Urinary bladder (tissue), 4 donors: ENCODE measurements around the gene HOXA9. TPM values are rescaled to one million over a fixed set of nuclear protein-coding genes. Genes with fewer than 3 reads are reported as not detected.

Experiments
- DNase-seq: peaks from one replicate; pipeline ENCODE4 v3.0.0-alpha.2; 2015; ENCODE audit errors: extremely low spot score
- H3K27ac ChIP-seq: one replicate; pipeline ENCODE4 v1.5.1; 2013; ENCODE audit warnings: low read depth, mild to moderate bottlenecking, moderate library complexity
- H3K36me3 ChIP-seq: one replicate; pipeline ENCODE4 v1.6.1; 2013; ENCODE audit warnings: mild to moderate bottlenecking, moderate library complexity; ENCODE audit not compliant: insufficient read depth
- H3K4me1 ChIP-seq: one replicate; pipeline ENCODE4 v1.6.1; 2013; ENCODE audit warnings: mild to moderate bottlenecking, moderate library complexity; ENCODE audit not compliant: insufficient read depth
- H3K4me3 ChIP-seq: one replicate; pipeline ENCODE4 v1.5.1; 2013; ENCODE audit warnings: low read depth, low read length
- WGBS: extraction: QIAGEN DNeasy Blood & Tissue Kit; methylation state at CpG from one replicate; pipeline ENCODE4 v1.1.7; 2013; 5-methylcytosine and 5-hydroxymethylcytosine counted together
- polyA plus RNA-seq: library from polyadenylated mRNA; stranded (reverse); fragments of 200-250 nt; gene quantifications from one replicate; pipeline ENCODE4 v1.2.3, GENCODE V29; 2013
- total RNA-seq: library from RNA; depleted of rRNA; stranded (reverse); fragments of >200 nt; gene quantifications from one replicate; pipeline ENCODE4 v1.2.3, GENCODE V29; 2014
- donor health status: healthy with polysubstance abuse.
- donor health status: healthy.

Gene HOXA9
- total and polyA plus RNA-seq, 2 donors: 19.8 to 20.5 TPM

- no peak for DNase-seq
- 75% methylated on average over 30 of the region's 30 CpGs for WGBS
- Histone ChIP-seq H3K27ac (peak overlapping the region; percentile 55), H3K36me3 (peaks cover 3% of the 10 kb centered on the region), H3K4me1 (no peaks in the 10 kb centered on the region), H3K4me3 (peak overlapping the region; percentile 41)
Observed at GRCh38 chr7:27141923-27142579, 23.3 kb downstream of the HOXA9 start.

DNA sequence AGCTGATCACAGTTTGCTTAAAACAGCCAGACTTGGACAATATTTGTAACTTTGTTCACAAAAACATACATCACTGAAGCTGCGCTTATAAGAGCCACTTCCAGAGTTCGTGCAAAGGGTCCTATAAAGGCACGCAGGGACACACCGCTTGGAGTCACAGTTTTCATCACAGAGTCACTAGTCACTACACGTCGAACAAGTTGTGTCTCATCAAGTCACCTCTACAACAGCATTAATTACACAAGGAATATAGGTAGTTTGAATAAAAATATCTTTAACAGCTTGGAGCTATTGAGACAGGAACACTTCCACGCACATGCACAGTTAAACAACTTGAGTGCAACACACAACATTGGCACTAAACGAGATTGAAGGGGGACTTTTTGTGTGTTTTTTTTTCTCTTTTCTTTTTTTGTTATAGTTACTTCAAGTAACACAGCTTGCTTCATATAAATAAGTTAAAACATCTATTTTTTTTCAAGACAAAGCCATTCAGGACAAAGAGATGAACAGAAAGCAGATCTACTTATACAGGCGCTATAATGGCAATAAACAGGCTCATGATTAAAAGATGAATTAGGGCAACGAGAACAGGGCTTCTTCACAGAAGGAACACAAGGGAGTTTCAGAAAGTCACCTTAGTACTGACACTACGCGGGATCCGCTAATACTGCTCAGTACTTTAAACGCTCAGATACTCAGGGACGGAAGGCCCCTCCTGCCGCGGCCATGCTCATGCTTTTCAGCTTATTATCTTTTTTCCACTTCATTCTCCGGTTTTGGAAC is 24.0 kb downstream of the HOXA9 start:
- DNase-seq: no peak
- H3K4me3 ChIP-seq: peak overlapping the region; percentile 41
- 88% methylated on average over 18 of the region's 18 CpGs for WGBS
- peaks cover 3% of the 10 kb centered on the region for H3K36me3 ChIP-seq
- H3K27ac ChIP-seq: no peak overlapping the region
- no peaks in the 10 kb centered on the region for H3K4me1 ChIP-seq

DNA sequence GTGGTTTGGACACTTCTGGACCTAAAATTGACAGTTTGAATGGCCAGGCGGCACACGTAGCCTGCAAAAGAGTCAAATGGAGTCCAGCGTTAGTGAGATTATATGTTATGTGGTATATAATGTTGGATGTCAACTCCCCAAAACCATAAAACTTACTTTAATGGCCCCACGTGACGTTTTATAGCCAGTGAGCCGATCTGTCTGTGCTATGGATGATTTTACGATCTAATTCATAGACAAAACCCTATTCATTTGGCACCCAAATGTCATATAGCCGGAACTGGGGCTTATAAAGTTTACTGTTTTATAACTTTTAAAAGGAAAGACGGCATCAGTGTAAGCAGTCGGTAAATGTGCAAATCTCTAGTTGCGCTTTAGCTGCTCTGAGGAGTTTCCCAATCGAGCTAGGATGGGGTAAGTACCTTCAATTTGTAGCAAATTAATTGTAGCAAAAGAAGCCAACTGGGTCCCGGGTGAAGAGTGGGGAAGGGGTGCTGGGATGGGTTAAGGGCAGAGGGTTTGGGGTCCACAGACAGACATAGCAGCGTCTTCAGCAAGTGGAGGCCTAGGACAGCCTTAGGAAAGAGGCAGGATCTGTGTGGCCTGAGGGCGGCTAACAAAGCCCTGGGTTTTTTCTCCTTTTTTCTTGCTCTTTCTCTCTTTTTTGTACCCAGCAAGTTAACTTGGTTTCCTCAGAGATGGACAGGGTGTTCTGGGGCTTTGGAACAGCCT is 25.0 kb downstream of the HOXA9 start:
- Histone ChIP-seq H3K27ac (peak overlapping the region; percentile 69), H3K4me1 (no peaks in the 10 kb centered on the region), H3K36me3 (peaks cover 3% of the 10 kb centered on the region), H3K4me3 (no peak overlapping the region)
- DNase-seq: no peak
- WGBS: 82% methylated on average over 15 of the region's 15 CpGs

GRCh38 chr7:27139334-27140125 is 25.8 kb downstream of the HOXA9 start:
- Histone ChIP-seq H3K4me3 (peak overlapping the region; percentile 18), H3K27ac (peak overlapping the region; percentile 69), H3K36me3 (peaks cover 3% of the 10 kb centered on the region), H3K4me1 (no peaks in the 10 kb centered on the region)
- DNase-seq: no peak
- 75% methylated on average over 53 of the region's 53 CpGs for WGBS

DNA sequence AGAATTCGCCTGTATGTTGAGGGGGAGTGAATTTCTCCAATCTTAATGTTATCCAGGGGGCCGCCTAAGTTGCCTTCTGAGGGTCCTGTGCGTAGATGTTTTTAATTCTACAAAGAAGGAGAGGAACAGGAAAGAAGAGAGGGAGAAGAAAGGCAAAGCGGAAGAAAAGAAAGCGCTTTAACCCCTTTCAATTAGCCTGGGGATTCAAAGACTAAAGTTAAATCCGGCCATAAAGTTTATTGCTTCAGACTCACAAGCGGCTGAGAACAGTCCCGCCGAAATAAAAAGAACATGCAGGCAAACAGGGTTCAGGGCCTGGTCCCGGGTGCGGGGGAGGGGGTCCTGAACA is 26.4 kb downstream of the HOXA9 start:
- Histone ChIP-seq H3K4me1 (no peaks in the 10 kb centered on the region), H3K4me3 (peak overlapping the region; percentile 18), H3K36me3 (peaks cover 3% of the 10 kb centered on the region), H3K27ac (peak overlapping the region; percentile 69)
- no peak for DNase-seq
- WGBS: 76% methylated on average over 11 of the region's 11 CpGs

- Histone ChIP-seq H3K4me1 (no peaks in the 10 kb centered on the region), H3K36me3 (peaks cover 3% of the 10 kb centered on the region), H3K4me3 (no peak overlapping the region), H3K27ac (peak overlapping the region; percentile 53)
- WGBS: 92% methylated on average over 1 of the region's 1 CpG
- DNase-seq: no peak
Observed at GRCh38 chr7:27138472-27138871, 26.9 kb downstream of the HOXA9 start.

DNA sequence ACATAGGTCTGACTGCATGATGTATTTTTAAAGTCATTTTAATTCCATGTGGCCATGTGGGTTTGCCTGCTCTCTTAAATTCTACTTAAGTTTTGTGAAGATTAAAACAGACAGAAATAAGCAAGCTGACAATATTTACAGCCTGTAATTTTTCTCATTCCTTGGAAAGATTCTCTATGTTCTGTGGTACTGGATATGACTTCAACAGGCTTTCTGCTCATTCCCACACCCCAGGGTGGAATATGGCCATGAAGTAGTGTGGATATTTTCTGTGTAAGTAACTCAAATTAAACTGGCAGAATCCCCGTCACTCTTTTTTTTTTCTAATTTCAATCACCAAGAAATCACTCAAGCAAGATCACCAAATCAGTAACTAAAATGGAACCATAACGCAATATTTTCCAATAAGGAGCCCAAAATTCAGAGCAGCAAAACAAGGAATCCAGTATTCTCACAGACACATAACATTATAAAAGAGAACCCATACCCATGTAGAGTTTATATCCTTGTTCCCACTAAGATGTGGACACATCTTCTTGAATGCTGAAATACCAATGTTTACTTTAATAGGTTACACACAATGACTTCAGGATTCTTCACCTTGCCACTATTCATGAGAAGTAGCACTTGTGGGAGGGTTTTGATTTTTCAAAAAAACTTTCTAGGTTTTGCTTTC is 27.6 kb downstream of the HOXA9 start:
- 82% methylated on average over 2 of the region's 2 CpGs for WGBS
- Histone ChIP-seq H3K4me1 (no peaks in the 10 kb centered on the region), H3K27ac (no peak overlapping the region), H3K36me3 (no peaks in the 10 kb centered on the region), H3K4me3 (no peak overlapping the region)
- no peak for DNase-seq

DNA sequence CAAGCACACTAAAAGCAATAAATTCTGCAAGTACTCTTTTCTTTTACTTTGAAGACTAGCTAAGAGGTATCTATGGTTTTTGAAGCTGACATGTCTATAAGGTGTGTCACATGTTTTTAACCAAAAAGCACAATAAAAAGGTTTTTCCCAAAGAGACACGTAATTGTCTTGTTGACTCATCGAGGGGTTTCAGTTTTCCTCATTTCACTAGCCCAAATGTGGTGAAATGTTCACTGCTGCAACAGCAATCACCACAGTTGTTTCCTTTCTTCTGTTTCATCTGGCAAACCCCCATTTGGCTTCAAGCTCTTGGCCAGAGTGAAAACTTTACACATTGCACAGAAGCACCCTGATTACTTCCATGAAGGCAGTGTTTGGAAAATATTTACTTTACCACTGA is 30.9 kb downstream of the HOXA9 start:
- Histone ChIP-seq H3K4me1 (peaks cover 3% of the 10 kb centered on the region), H3K36me3 (no peaks in the 10 kb centered on the region), H3K4me3 (no peak overlapping the region), H3K27ac (no peak overlapping the region)
- no peak for DNase-seq
- WGBS: 35% methylated on average over 2 of the region's 2 CpGs

GRCh38 chr7:27133409-27134231 is 31.7 kb downstream of the HOXA9 start:
- Histone ChIP-seq H3K4me3 (no peak overlapping the region), H3K27ac (no peak overlapping the region), H3K4me1 (peaks cover 3% of the 10 kb centered on the region), H3K36me3 (no peaks in the 10 kb centered on the region)
- no peak for DNase-seq
- WGBS: 66% methylated on average over 18 of the region's 18 CpGs

GRCh38 chr7:27132978-27133377 is 32.4 kb downstream of the HOXA9 start:
- DNase-seq: no peak
- WGBS: 40% methylated on average over 6 of the region's 6 CpGs
- Histone ChIP-seq H3K27ac (no peak overlapping the region), H3K4me3 (no peak overlapping the region), H3K36me3 (no peaks in the 10 kb centered on the region), H3K4me1 (peaks cover 3% of the 10 kb centered on the region)

DNA sequence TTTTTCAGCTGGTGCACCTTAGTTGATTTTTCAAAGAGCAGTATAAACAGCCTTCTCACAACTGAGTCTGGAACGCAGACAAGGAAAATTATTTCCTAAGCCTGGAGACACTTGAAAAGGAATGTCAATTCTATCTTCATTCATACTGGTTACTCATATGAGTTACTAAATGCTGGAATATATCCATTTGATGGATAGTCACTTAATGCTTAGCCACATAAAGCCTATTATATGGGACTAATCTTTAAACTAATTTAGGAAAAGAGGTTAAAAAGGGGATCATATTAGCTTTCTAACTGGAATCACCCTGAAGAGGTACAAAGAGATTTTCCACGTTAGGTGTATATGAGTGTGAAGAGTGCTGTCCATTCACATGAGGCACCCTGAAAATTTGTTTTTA is 33.1 kb downstream of the HOXA9 start:
- Histone ChIP-seq H3K4me1 (peaks cover 3% of the 10 kb centered on the region), H3K36me3 (no peaks in the 10 kb centered on the region)

DNA sequence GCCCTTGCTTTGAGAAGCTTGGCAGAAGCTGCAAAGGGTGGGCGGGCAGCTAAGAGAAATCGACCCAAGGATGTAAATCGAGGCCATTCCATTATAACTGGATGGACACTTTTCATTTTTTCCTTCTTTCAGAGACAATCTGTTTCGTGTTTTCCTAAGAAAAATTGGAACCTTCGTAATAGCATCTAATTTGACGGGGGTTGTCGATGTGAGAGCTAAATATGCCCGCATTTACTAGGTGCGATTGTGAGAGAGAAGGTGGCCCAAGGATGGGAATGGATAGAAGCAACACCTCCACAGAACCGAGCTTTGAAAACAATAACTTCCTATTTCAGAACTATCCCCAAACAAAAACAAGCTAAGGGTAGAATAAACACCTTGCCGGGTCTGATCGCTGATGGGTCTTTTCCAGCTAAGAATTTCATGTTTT is 33.9 kb downstream of the HOXA9 start:
- H3K27ac ChIP-seq: no peak overlapping the region
- DNase-seq: no peak
- H3K36me3 ChIP-seq: no peaks in the 10 kb centered on the region
- H3K4me3 ChIP-seq: peak overlapping the region; percentile 89
- 49% methylated on average over 12 of the region's 12 CpGs for WGBS
- H3K4me1 ChIP-seq: peaks cover 3% of the 10 kb centered on the region

More for the DNA sequence above, 33.1 kb downstream of the HOXA9 start:
- Histone ChIP-seq H3K4me3 (no peak overlapping the region), H3K27ac (no peak overlapping the region)
- WGBS: 79% methylated on average over 2 of the region's 2 CpGs
- no peak for DNase-seq
